Activated CD4-positive, alpha-beta T cell treated with anti-CD3 and anti-CD28 coated beads for 4 hours (primary cell): Measurements from ENCODE around the gene IFITM5.

Experiments
- DNase-seq, 2 donors: peaks; one replicate each; pipeline ENCODE4 v3.0.0-alpha.2; 2020

The IFITM5 gene

DNA sequence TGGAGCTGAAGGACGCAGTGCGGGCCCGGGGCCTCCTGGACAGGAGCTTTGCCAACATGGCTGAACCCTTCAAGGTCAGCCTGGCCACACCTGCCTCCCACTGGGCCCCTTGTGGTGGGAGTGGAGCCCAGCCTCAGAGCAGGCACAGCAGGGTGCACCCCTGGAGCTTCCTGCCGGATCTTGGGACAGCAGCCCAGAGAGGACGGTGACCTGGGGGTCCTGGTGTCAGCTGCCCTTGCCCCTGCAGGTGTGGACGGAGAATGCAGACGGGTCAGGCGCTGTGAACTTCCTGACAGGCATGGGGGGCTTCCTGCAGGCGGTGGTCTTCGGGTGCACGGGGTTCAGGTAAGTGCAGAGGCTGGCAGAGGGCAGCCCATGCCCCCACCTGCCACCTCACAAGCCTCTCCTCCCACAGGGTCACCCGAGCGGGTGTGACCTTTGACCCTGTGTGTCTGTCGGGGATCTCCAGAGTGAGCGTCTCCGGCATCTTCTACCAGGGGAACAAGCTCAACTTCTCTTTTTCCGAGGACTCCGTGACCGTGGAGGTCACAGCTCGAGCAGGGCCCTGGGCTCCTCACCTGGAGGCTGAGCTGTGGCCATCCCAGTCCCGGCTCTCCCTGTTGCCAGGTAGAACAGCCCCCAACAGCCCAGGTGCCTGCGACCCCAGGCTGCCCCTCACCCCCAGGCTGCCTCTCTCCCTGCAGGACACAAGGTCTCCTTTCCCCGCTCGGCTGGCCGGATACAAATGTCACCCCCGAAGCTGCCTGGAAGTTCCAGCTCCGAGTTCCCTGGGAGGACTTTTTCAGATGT is 5.3 kb downstream of the IFITM5 start:
- no peak for DNase-seq

DNA sequence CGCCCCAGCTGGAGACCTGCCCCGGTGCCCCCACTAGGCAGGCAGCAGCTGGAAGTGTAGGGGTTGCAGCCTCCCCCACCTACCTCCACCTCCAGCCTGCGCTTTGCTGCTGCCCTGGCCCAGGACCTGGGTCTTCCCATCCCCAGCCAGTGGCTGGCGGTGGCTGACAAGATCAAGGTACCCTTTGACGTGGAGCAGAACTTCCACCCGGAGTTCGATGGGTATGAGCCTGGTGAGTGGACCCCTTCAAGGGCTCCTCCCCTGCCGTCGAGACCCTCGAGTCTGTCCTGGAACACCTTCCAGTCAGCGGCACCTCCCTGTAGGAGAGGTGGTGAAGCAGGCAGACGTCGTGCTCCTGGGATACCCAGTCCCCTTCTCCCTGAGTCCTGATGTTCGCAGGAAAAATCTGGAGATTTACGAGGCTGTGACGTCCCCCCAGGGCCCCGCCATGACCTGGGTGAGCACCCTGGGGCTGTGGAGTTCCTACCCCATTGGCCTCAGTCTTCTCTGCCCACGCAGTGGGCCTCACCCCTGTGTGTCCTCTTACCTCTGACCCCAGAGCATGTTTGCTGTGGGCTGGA is 6.0 kb downstream of the IFITM5 start:
- no peak for DNase-seq

DNA sequence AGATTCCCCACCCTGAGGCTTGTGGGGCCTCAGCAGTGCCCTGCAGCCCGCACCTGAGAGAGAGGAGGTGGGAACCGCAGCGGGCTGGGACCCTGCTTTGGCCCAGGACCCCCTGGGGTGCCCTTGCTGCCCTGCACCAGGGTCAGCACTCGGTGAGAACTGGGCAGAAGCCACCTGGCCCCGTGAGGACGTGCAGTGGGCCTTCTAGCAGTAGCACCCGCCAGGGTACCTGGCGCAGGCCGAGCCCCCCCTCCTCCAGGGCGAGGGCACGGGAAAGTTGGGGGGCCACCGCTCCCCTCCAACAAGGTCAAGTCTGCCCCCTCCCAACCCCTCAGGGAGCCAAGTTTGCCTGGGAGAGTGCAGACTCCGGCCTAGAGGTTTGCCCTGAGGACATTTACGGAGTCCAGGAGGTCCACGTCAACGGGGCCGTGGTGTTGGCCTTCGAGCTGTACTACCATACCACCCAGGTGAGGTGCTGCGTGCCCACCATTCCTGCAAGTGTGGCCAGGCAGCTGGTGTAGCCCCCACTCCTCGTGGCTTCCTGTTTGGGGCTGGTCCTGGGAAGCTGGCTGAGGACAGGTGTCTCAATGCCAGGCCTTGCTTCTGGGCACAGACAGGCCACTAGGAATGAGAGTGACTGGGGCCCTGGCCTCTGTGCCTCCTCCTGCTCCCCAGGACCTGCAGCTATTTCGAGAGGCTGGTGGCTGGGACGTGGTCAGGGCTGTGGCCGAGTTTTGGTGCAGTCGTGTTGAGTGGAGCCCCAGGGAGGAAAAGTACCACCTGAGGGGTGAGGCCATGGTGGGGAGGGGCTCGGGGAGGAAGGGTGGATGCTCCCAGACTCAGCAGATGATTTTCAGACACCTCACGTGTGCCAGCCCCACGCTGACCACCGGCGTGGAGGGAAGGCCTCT is 6.9 kb downstream of the IFITM5 start:
- DNase-seq = no peak

DNA sequence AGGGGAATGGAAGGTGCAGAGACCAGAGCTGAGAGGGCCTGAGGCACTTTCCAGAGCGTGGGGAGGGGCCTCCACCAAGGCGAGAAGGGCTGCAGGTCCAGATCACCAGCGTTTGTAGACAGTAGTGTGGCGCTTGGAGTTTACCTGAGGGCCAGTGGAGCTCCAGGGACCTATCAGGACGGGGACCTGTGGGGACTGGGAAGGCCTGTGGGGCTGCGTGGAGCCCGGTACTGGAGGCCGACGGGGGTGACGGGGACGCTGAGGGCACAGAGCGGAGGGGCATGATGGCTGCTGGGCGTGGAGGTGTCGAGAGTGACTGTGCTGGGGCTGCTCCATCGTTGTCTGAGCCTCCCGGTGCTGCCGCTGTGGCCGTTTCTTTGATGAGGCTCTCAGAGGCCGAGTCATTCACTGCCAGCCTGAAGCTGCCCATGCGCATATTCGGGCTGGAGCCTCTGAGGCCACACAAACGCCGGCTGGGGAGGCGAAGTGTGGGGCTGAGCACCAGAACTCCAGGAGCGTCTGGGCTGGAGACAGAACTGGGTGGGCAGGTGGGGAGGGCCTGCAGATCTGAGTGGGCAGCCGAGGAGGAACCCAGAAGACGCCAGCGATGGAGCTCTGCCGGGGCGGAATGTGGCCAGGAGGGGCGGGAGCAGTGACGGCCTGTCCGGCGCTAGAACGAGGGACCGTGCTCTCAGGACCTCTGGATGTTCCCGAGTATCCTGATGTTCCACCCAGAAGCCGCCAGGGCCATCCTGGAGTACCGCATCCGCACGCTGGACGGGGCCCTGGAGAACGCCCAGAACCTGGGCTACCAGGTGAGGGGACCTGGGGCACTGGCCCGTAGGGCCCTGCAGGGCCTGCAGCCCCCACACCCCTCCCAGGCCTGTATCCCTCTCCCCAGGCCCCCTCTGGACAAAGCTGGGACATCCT is 7.8 kb downstream of the IFITM5 start:
- no peak for DNase-seq

DNA sequence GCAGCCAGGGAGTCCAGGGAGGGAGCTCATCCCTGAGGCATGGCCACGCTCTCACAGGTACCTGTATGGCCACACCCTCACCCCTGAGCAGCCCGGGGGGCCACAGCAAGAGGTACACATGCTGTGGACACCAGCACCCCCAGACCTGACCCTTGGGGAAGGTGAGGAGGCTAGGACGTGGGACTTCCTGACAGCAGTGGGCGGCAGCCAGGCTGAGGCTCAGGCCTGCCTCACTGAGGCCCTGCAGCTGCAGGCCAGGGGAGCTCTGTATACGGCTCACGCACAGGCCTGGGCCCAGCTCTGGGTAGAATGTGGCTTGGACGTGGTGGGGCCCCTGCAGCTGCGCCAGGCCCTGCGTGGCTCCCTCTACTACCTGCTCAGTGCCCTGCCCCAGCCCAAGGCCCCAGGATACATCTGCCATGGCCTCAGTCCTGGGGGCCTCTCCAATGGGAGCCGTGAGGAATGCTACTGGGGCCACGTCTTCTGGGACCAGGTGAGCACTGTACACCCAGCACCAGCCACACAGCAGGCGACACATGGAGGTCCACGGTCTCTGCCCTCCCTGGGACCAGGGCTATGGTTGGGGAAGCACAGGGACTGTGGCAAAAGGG is 8.6 kb downstream of the IFITM5 start:
- DNase-seq = no peak

DNA sequence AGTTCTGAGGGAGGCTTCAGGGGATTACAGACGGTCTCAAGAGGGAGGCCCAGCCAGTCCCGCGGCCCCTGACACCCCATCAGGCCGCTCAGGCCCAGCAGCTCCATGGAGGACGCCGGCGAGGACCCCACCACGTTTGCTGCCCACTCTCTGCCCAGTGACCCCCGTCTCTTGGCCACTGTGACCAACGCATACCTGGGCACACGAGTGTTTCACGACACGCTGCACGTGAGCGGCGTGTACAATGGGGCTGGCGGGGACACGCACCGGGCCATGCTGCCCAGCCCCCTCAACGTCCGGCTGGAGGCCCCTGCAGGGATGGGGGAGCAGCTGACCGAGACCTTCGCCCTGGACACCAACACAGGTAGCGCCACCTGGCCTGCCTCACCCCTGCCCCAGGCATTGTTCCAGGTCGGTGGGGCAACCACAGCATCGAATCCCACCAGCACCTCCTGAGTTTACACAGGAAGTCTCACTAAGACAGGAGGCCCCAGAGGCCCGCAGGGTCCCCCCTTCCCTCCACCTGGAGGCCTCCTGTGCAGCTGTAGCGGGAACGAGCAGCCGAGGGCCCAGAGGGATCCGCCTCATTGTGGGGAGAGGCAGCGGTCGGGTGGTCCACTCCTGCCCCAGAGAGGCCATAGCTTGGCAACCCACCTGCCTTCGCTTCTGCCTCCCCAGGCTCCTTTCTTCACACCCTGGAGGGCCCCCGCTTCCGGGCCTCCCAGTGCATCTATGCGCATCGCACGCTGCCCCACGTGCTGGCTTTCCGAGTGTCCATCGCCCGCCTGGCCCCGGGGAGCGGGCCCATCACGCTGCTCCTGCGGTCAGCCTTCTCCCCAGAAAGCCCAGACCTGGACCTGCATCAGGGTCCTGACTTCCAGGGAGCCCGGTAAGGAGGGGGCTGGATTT is 9.4 kb downstream of the IFITM5 start:
- no peak for DNase-seq

DNA sequence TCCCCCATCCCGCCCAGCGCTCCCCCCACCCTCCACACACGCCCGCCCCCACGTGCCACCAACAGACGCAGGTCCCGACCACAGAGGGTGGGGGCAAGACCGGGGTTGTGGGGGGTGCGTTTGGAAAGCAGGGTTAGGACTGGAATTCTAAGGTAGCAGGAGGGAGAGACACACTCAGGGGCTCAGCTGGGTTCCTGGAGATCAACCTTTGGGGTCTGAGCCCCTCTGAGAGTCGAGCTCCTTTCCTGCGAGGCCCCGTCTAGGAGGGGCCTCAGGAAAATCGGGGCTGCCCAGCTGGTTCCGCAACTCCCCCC is 10.0 kb downstream of the IFITM5 start:
- peak; percentile 46 to 58 for DNase-seq

DNA sequence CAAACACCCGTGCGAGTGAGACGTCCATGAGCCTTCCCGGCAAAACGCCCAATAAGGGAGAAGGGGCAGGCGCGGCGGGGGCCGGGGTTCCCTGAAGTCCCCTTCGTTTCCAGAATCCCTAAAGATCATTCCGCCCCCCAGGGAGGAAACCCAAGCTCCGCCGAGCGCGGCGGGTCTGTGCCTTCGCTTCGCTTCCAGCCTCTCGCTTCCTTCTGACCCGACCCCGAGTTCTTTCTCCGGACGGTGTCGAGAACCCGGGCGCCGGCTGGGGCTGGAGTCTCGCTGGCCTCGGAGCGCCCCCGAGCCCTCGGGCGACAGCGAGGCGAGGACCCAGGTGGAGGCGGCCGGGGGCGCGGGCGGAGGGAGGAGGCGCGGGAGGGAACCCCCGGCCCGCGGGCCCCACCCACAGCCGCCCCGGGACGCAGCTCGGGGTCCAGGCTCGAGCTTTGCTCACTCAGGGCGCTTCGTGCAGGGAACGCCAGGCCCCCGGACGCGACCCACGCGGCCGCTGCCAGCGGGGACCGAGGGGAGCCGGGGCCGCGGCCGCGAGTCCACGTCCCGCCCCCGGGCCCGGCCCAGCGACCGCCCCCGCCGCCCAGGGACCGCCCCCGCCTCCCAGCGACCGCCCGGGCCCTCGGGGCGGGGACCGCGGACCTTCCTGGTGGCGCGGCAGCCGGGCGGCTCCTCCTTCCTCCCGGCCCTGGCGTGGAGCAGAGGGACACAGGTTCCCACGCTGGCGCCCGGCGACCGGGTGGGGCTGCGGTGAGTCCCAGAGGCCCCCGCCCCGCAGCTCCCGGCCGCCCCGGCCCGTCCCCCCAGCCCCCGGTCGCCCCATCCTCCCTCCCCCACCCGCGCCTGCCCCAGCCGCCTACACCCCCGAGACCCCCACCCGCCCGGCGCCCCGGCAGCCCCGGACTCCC is 10.6 kb downstream of the IFITM5 start, which contains the start of gene PGGHG:
Gene PGGHG (plus strand): TSS at position 649 of the 920 bp plus-strand sequence. CDS start 691 bp downstream, outside the sequence.
- peak; percentile 51 to 63 for DNase-seq

DNA sequence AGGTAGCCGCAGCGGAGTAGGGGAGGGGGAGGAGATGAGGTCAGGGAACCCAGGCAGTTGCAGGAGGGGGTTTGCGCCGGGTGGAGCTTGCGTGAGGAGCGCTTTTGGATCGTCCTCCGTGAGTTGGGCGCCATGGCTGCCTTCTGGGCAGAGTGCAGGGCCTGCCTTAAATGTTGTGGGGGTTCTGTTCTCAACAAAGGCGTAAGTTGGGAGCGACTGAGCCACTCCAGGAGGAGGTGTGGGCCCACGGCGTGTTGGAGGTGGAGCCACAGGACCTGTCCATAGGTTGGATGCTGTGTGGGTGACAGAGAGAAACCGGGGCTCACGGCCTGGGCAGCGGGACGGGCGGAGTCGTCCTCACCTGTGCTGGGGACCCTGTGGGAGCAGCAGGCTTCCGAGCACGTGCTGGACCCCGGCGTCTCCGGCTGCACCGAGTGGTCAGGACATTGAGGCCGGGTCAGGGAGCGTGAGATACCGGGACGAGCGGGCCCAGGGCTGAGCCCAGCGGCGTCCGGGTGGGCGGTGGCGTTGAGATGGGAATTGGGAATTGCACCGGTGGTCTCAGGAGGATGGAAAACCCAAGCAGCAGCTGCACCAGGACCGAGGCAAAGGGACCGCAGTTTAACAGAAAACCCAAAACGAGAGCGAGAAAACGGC is 11.4 kb downstream of the IFITM5 start:
- DNase-seq = peak; percentile 54 to 69

DNA sequence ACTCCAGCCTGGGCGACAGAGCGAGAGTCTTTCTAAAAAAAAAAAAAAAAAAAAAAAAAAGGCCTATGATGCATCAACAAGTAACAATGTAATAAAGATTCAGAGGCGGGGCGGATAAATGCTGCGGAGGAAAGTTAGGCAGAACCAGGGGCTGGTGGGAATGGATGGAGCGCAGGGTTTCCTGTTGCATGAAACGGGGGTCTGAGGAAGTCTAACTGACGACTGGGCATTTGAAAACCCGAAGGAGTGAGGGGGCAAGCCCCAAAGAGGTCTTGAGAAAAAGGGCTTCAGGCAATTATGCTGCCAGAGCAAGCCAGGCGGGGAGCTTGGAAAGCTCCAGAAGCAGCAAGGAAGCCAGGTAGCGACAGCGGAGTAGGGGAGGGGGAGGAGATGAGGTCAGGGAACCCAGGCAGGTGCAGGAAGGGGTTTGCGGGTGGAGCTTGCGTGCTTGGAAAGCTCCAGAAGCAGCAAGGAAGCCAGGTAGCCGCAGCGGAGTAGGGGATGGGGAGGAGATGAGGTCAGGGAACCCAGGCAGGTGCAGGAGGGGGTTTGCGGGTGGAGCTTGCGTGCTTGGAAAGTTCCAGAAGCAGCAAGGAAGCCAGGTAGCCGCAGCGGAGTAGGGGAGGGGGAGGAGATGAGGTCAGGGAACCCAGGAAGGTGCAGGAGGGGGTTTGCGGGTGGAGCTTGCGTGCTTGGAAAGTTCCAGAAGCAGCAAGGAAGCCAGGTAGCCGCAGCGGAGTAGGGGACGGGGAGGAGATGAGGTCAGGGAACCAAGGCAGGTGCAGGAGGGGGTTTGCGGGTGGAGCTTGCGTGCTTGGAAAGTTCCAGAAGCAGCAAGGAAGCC is 12.1 kb downstream of the IFITM5 start:
- peak; percentile 55 to 68 for DNase-seq

DNA sequence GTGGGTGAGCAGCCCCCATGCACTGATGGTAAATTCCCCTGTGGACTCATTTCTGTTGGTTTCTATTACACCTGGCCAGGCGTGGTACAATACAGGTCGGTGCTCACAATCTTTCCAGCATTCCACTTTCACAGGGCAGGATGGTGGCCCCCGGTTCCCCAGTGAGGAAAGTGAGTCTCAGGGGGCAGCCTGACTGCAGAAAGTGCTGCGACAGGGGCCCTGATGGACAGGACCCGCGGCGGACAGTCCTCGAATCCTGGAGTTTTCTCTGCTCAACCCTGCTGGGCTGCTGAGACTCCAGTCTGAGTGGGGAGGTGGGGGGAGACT is 13.5 kb downstream of the IFITM5 start:
- no peak for DNase-seq

DNA sequence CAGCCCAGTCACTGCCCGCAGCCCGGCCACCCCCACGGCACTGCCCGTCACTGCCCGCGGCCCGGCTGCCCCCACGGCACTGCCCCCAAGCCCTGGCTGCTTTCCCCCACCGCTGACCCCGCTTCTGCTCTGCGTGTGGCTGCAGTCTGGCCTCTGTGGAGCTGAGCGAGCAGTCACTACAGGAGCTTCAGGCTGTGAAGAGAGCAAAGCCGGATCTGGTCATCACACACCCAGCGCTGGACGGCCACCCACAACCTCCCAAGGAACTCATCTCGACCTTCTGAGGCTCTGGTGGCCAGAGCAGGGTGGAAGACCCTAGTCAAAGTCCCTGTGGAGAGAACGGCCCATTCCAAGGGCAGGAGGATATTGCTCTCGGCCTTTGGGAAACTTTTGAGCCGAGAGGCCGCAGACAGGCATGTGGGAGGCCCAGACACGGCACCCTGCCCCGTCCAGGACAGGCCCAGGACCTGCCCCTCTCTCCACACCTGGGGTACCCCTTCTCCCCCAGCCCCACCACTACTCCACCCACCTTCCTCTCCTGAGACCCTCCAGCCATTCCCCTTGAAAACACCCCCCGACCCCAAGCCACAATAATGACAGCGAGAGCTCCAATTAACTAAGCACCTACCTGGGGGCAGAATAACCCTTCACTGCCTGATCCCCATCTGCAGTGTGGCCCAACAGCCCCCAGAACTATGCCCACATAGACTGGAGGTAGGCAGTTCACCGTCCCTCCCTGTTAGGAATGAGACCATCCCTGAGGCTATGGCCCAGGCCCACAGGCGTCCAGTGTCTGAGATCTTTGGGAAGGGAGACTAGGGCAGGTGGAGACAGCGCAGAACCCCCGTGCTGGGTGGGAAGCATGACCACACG is 14.1 kb downstream of the IFITM5 start:
- DNase-seq = no peak

DNA sequence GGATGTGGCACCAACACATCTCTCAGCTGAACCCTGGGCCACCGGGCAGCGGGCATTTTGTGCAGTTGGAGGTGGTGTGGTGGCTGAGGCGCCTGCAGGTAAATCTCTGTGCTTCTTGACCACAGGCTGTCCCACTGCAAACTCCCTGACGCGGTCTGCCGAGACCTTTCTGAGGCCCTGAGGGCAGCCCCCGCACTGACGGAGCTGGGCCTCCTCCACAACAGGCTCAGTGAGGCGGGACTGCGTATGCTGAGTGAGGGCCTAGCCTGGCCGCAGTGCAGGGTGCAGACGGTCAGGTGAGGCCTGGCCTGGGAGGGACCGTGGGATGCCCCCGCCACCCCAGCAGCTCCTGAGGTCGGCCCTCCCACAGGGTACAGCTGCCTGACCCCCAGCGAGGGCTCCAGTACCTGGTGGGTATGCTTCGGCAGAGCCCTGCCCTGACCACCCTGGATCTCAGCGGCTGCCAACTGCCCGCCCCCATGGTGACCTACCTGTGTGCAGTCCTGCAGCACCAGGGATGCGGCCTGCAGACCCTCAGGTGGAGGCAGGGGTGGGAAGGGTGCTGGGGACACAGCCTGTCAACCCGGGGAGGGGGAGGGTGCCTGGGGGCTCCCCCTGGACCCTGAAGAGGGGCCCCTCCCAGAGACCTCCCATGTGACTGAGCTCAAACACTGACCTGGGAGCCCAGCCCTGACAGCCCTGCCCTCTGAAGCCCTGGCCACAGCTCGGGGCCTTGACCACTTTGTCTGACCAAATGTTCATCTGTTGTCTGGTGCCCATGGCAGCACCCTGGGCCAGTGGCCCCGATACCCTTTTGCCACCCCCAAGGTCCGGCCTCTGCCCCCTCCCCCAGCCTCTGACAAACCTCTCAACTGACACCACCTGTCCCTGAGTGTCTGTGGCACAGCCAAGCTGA is 15.0 kb downstream of the IFITM5 start:
- no peak for DNase-seq

DNA sequence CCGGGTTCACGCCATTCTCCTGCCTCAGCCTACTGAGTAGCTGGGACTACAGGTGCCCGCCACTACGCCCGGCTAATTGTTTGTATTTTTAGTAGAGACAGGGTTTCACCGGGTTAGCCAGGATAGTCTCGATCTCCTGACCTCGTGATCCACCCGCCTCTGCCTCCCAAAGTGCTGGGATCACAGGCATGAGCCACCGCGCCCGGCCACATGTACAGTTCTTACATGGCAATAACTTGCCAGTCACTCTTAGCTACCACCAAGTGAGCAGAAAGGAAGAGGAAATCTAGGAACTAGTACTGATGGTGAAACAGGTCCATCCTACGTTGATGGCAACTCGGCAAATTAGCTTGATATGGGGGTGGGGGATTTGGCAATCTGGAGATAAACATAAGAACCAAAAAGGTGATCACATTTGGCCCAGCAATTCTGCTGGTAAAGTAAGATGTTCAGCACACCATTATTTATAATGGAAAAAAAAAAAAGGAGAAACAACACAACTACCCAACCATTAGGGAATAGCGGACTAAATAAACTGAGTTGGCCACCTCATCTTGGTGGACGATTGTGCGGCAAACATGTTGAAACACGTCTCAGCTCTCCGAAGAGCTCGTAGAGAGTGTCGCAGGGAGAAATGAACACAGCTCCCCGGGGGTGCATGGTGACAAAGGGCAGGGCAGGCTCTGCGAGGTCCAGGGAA is 15.8 kb downstream of the IFITM5 start:
- DNase-seq = no peak

DNA sequence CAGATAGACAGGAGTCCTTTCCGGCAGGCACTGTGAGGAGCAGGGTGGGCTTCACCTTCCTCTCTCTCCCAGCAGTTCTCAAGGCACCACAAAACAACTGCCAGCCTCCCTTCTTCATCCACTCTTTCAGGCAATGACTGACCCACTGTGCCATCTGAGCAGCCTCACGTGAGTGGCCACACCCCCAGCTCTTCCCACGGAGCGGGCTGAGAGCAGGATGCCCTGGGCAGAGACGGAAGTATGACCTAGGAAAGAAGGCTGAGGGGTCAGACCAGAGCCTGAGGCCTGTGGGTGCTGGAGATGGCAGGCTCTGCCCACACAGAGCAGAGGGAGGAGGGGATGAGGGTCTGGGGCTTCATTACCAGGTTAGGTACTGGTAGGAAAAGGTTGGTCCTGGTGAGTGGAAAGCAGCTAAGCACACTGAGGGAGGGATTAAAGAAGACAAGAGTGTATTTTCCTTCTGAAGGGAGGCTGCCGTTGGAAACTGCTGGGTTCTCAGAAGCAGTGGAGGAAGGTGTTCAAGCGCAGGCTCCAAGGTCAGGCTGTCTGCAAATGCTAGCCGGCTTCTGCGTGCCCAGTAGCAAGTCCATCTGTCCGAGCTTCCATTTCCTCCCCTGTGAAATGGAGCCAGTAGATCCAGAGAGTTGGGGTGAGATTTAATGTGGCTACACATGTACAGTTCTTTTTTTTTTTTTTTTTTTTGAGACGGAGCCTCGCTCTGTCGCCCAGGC is 16.5 kb downstream of the IFITM5 start:
- no peak for DNase-seq
